Stimulated activated CD4-positive, alpha-beta T cell treated with anti-CD3 and anti-CD28 coated beads, TNF-alpha, amount 100 ng/mL, for 48 hours (primary cell): Measurements from ENCODE around the gene CCDC88C.
A peak's percentile ranks its signal among the peaks of the same experiment; 100 is the strongest.
"Not testable (repeated sequence)": the region's sequence is repeated elsewhere in the genome, so short reads cannot be mapped to it uniquely, and the experiment has no call there.

Source experiments
- DNase-seq, 3 donors: peaks; one replicate each; pipeline ENCODE4 v3.0.0-alpha.2; 2020; ENCODE audit warnings: low read depth in 3 of 3

CCDC88C gene

GRCh38 chr14:91417120-91417982, at the start of gene CCDC88C:
Gene CCDC88C (minus strand): TSS chr14:91417820. CDS start chr14:91417690, 130 bp downstream.
- peak; percentile 50 to 76 (median 59) for DNase-seq

- DNase-seq: no peak
These were observed 48.6 kb upstream of the CCDC88C start for GRCh38 chr14:91466192-91466591.

GRCh38 chr14:91464615-91465205, 47.1 kb upstream of the CCDC88C start:
- no peak for DNase-seq

GRCh38 chr14:91458612-91459011, 41.0 kb upstream of the CCDC88C start:
- DNase-seq: no peak

GRCh38 chr14:91456283-91456682, 38.7 kb upstream of the CCDC88C start:
- DNase-seq: no peak

- DNase-seq: no peak
These were observed 37.0 kb upstream of the CCDC88C start for GRCh38 chr14:91454580-91454979.

GRCh38 chr14:91454155-91454554, 36.5 kb upstream of the CCDC88C start:
- DNase-seq: no peak

GRCh38 chr14:91453744-91454143, 36.1 kb upstream of the CCDC88C start:
- no peak for DNase-seq

- no peak for DNase-seq
These were observed 26.9 kb upstream of the CCDC88C start for GRCh38 chr14:91444335-91445020.

GRCh38 chr14:91439345-91439744, 21.7 kb upstream of the CCDC88C start:
- no peak for DNase-seq

GRCh38 chr14:91438845-91439244, 21.2 kb upstream of the CCDC88C start:
- no peak for DNase-seq

- DNase-seq: not testable (repeated sequence)
These were observed 18.6 kb upstream of the CCDC88C start for GRCh38 chr14:91436266-91436665.

- DNase-seq: no peak
These were observed 11.8 kb upstream of the CCDC88C start for GRCh38 chr14:91429385-91429784.

- not testable (repeated sequence) for DNase-seq
These were observed 11.3 kb upstream of the CCDC88C start for GRCh38 chr14:91428931-91429330.

GRCh38 chr14:91425531-91425944, 7.9 kb upstream of the CCDC88C start:
- DNase-seq: not testable (repeated sequence)

GRCh38 chr14:91424813-91425530, 7.4 kb upstream of the CCDC88C start:
- DNase-seq: no peak

GRCh38 chr14:91420686-91421085, 3.1 kb upstream of the CCDC88C start:
- DNase-seq: no peak

- DNase-seq: no peak
These were observed 1.8 kb upstream of the CCDC88C start for GRCh38 chr14:91419451-91419850.

GRCh38 chr14:91419044-91419397, 1.4 kb upstream of the CCDC88C start:
- DNase-seq: no peak

GRCh38 chr14:91418387-91419043, 895 bp upstream of the CCDC88C start:
- peak; percentile 69 to 72 (median 71) for DNase-seq

- DNase-seq: no peak
These were observed 365 bp upstream of the CCDC88C start for GRCh38 chr14:91417983-91418386.
